Measurements from ENCODE around the gene FAM53B. TPM values are rescaled to one million over a fixed set of nuclear protein-coding genes. Genes with fewer than 3 reads are reported as not detected.
A peak's percentile ranks its signal among the peaks of the same experiment; 100 is the strongest.
"Not testable (repeated sequence)": the region's sequence is repeated elsewhere in the genome, so short reads cannot be mapped to it uniquely, and the experiment has no call there.

FAM53B gene
- total RNA-seq, 1 donor from 2014 or later = 19.3 TPM

- peaks cover 3% of the 10 kb centered on the region for H3K4me1 Mint-ChIP-seq (ENCODE audit: low read depth)
- no peak overlapping the region for H3K27ac Mint-ChIP-seq
Observed at GRCh38 chr10:124621637-124622036, 122.5 kb downstream of the FAM53B start.

DNA sequence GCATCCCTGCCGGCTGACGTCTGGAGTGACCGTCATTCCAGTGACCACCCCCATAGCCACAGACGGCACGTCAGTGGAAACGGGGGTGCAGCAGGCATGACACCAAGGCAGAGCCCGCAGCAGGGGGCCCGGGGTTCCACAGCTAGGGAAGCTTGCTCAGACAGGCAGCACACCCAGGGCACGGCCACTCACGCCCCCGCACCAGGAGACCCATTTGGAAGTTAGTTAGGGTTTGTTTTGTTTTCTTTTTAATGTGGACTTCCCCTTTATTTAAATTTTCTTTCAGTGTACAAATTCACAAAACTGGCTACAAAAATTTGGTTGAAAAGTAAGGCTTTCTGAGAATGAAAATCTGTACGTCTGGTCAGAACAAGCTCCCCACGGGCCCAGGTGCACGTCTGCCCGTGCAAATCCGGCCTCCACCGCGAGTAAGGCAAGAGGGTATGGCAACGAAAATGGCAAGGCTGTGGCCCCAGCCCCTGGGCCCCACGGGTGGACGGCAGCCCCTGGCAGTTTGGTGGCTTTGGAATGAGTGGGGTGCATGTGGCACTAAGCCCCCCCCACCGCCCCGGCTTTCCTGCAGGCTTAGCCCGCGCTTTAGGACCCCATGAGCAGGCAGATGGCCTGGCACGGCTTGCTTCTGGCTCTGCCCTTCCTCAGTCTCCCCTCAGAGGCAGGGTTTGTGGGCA is 124.2 kb downstream of the FAM53B start:
- Mint-ChIP-seq H3K36me3 (ENCODE audit: low read depth) (peaks cover 19% of the 10 kb centered on the region), H3K27me3 (ENCODE audit: low read depth) (peaks cover 10% of the 10 kb centered on the region), H3K27ac (no peak overlapping the region), H3K9me3 (no peaks in the 10 kb centered on the region), H3K4me3 (ENCODE audit: low read depth) (no peak overlapping the region), H3K4me1 (ENCODE audit: low read depth) (peaks cover 3% of the 10 kb centered on the region)
- intact Hi-C loops (cut with micrococcal nuclease) = no loop called here
- no peak for DNase-seq (ENCODE audit: low spot score)

More at GRCh38 chr10:124621637-124622036, 122.5 kb downstream of the FAM53B start:
- H3K27me3 Mint-ChIP-seq (ENCODE audit: low read depth) = peaks cover 9% of the 10 kb centered on the region
- H3K36me3 Mint-ChIP-seq (ENCODE audit: low read depth) = peaks cover 15% of the 10 kb centered on the region
- intact Hi-C loops (cut with micrococcal nuclease) = no loop called here
- DNase-seq (ENCODE audit: low spot score) = no peak
- no peaks in the 10 kb centered on the region for H3K9me3 Mint-ChIP-seq
- H3K4me3 Mint-ChIP-seq (ENCODE audit: low read depth) = no peak overlapping the region

GRCh38 chr10:124619195-124619594 is 125.0 kb downstream of the FAM53B start:
- Mint-ChIP-seq H3K36me3 (ENCODE audit: low read depth) (peaks cover 21% of the 10 kb centered on the region), H3K27me3 (ENCODE audit: low read depth) (peaks cover 12% of the 10 kb centered on the region), H3K9me3 (no peaks in the 10 kb centered on the region), H3K27ac (no peak overlapping the region), H3K4me3 (ENCODE audit: low read depth) (no peak overlapping the region), H3K4me1 (ENCODE audit: low read depth) (peaks cover 5% of the 10 kb centered on the region)
- intact Hi-C loops (cut with micrococcal nuclease) = no loop called here
- no peak for DNase-seq (ENCODE audit: low spot score)

GRCh38 chr10:124618470-124619073 is 125.6 kb downstream of the FAM53B start:
- Mint-ChIP-seq H3K27me3 (ENCODE audit: low read depth) (peaks cover 7% of the 10 kb centered on the region), H3K36me3 (ENCODE audit: low read depth) (peaks cover 21% of the 10 kb centered on the region), H3K4me3 (ENCODE audit: low read depth) (no peak overlapping the region), H3K27ac (no peak overlapping the region), H3K4me1 (ENCODE audit: low read depth) (peaks cover 12% of the 10 kb centered on the region), H3K9me3 (no peaks in the 10 kb centered on the region)
- DNase-seq (ENCODE audit: low spot score) = no peak
- intact Hi-C loops (cut with micrococcal nuclease) = no loop called here

DNA sequence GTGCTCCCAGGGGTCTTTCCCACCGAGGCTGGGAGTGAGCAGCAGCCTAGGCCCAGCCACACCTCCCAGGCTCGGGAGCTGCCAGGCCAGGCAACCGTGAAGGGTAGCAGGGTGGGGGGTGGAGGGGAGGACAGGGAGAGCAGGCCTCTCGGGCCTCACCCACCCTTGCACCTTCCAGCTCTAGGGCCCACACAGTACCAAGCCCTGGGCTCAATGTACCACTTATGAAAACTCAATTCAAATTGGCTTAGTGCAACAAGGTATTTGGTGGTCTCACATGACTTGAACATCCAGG is 127.4 kb downstream of the FAM53B start:
- Mint-ChIP-seq H3K27ac (no peak overlapping the region), H3K9me3 (no peaks in the 10 kb centered on the region), H3K27me3 (ENCODE audit: low read depth) (peaks cover 7% of the 10 kb centered on the region), H3K36me3 (ENCODE audit: low read depth) (peaks cover 16% of the 10 kb centered on the region), H3K4me3 (ENCODE audit: low read depth) (no peak overlapping the region), H3K4me1 (ENCODE audit: low read depth) (peaks cover 21% of the 10 kb centered on the region)
- DNase-seq (ENCODE audit: low spot score) = no peak
- intact Hi-C loops (cut with micrococcal nuclease) = no loop called here

GRCh38 chr10:124616040-124616835 is 127.9 kb downstream of the FAM53B start:
- intact Hi-C loops (cut with micrococcal nuclease) = no loop called here
- H3K27me3 Mint-ChIP-seq (ENCODE audit: low read depth) = peaks cover 7% of the 10 kb centered on the region
- DNase-seq (ENCODE audit: low spot score) = no peak
- H3K4me1 Mint-ChIP-seq (ENCODE audit: low read depth) = peaks cover 23% of the 10 kb centered on the region
- no peak overlapping the region for H3K4me3 Mint-ChIP-seq (ENCODE audit: low read depth)
- peaks cover 16% of the 10 kb centered on the region for H3K36me3 Mint-ChIP-seq (ENCODE audit: low read depth)
- H3K9me3 Mint-ChIP-seq = no peaks in the 10 kb centered on the region
- H3K27ac Mint-ChIP-seq = no peak overlapping the region

DNA sequence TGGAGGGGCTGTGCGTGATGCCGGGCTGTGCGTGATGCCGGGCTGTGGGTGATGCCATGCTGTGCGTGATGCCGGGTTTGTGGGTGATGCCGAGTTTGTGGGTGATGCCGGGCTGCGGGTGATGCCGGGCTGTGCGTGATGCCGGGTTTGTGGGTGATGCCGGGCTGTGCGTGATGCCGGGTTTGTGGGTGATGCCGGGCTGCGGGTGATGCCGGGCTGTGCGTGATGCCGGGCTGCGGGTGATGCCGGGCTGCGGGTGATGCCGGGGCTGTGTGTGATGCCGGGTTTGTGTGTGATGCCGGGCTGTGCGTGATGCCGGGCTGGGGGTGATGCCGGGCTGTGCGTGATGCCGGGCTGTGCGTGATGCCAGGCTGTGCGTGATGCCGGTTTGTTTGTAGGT is 128.9 kb downstream of the FAM53B start:
- intact Hi-C loops (cut with micrococcal nuclease) = no loop called here
- Mint-ChIP-seq H3K9me3 (no peaks in the 10 kb centered on the region), H3K27ac (no peak overlapping the region), H3K4me1 (ENCODE audit: low read depth) (peaks cover 23% of the 10 kb centered on the region), H3K36me3 (ENCODE audit: low read depth) (peaks cover 16% of the 10 kb centered on the region), H3K27me3 (ENCODE audit: low read depth) (peaks cover 7% of the 10 kb centered on the region), H3K4me3 (ENCODE audit: low read depth) (no peak overlapping the region)
- DNase-seq (ENCODE audit: low spot score) = no peak

DNA sequence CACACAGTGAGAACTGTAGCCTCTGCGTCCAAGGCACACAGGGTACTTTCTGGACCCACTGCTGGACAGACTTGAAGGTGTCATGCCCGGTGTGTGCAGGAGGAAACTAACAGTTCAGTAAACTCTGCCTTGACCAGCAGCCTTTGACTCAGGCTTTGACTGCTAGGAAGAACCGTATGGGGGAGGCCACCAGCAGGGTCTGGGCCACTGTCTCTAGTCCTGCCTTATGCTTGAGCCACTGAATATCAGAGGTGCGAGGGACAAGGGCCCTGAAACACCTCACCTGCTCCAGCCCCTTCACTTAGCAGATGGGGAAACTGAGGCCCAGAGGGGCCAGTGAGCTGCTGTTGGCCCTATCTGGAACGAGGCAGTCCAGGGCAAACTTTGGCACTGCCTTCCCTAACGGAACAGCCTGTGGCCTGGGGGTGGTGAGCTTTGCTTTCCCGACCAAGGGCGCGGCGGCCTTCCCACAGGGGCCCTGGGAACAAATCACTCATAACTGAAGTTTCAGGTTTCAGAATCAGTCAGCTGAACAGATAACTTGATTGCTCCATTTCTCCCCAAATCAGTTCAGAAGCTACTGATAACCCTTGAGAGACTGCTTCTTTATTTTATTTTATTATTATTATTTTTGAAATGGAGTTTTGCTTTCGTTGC is 130.0 kb downstream of the FAM53B start:
- DNase-seq (ENCODE audit: low spot score) = peak; percentile 43
- Mint-ChIP-seq H3K36me3 (ENCODE audit: low read depth) (peaks cover 16% of the 10 kb centered on the region), H3K27ac (no peak overlapping the region), H3K9me3 (no peaks in the 10 kb centered on the region), H3K27me3 (ENCODE audit: low read depth) (peaks cover 14% of the 10 kb centered on the region), H3K4me1 (ENCODE audit: low read depth) (peaks cover 23% of the 10 kb centered on the region), H3K4me3 (ENCODE audit: low read depth) (no peak overlapping the region)
- intact Hi-C loops (cut with micrococcal nuclease) = loop anchor here (1.0 kb wide), 2 partner anchors 13 to 75 kb away; no protein-coding TSS in a partner anchor

DNA sequence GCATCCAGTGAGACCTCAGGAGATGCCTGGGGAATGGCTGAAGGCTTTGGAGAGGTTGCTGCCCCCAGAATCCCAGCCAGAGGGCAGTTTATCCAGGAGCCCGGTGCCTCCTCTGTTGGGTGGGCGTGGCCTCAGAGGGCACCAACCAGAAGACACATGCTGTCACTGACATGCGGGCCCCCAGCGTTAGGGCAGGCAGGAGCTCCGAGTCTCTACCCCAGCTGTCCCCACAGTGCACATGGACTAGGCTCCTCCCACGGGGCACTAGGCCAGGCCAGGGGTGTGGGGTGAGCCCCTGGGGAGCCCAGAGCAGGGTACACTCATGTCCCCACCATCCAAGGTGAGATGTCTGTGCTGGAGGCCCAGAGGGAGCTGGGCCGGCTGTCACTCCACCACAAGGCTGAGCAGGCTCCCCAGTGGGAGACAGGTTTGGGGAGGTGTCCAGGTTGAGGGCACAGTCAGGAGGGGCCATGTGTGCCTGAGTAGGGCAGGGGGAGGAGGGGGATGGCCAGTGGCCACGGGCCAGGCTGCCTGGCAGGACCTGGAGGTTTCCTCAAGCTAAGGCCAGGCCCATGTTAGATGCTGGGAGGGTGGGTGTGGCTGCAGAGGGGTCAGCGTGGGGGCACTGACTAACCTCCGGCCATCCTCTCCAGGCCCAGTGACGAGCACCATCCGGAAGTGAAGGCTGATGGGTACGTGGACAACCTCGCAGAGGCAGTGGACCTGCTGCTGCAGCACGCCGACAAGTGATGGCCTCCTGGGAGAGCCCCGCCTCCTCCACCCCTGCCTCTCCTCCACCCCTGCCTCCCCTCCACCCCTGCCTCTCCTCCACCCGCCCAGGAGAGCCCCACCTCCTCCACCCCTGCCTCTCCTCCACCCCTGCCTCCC is 131.3 kb downstream of the FAM53B start:
- Mint-ChIP-seq H3K36me3 (ENCODE audit: low read depth) (peaks cover 11% of the 10 kb centered on the region), H3K27ac (no peak overlapping the region), H3K4me3 (ENCODE audit: low read depth) (no peak overlapping the region), H3K4me1 (ENCODE audit: low read depth) (peaks cover 23% of the 10 kb centered on the region), H3K27me3 (ENCODE audit: low read depth) (peaks cover 14% of the 10 kb centered on the region), H3K9me3 (no peaks in the 10 kb centered on the region)
- DNase-seq (ENCODE audit: low spot score) = no peak
- intact Hi-C loops (cut with micrococcal nuclease) = no loop called here

- H3K4me1 Mint-ChIP-seq (ENCODE audit: low read depth) = peaks cover 23% of the 10 kb centered on the region
- intact Hi-C loops (cut with micrococcal nuclease) = no loop called here
- peaks cover 6% of the 10 kb centered on the region for H3K36me3 Mint-ChIP-seq (ENCODE audit: low read depth)
- H3K9me3 Mint-ChIP-seq = no peaks in the 10 kb centered on the region
- no peak overlapping the region for H3K4me3 Mint-ChIP-seq (ENCODE audit: low read depth)
- DNase-seq (ENCODE audit: low spot score) = no peak
- H3K27ac Mint-ChIP-seq = no peak overlapping the region
- H3K27me3 Mint-ChIP-seq (ENCODE audit: low read depth) = peaks cover 12% of the 10 kb centered on the region
Observed at GRCh38 chr10:124611738-124612137, 132.4 kb downstream of the FAM53B start.

- H3K9me3 Mint-ChIP-seq; intact Hi-C loops (cut with micrococcal nuclease); H3K27ac Mint-ChIP-seq; H3K4me3 Mint-ChIP-seq (ENCODE audit: low read depth); H3K36me3 Mint-ChIP-seq (ENCODE audit: low read depth); DNase-seq (ENCODE audit: low spot score): not testable (repeated sequence)
- Mint-ChIP-seq H3K4me1 (ENCODE audit: low read depth) (peaks cover 23% of the 10 kb centered on the region), H3K27me3 (ENCODE audit: low read depth) (peaks cover 10% of the 10 kb centered on the region)
Observed at GRCh38 chr10:124610851-124611250, 133.3 kb downstream of the FAM53B start.

DNA sequence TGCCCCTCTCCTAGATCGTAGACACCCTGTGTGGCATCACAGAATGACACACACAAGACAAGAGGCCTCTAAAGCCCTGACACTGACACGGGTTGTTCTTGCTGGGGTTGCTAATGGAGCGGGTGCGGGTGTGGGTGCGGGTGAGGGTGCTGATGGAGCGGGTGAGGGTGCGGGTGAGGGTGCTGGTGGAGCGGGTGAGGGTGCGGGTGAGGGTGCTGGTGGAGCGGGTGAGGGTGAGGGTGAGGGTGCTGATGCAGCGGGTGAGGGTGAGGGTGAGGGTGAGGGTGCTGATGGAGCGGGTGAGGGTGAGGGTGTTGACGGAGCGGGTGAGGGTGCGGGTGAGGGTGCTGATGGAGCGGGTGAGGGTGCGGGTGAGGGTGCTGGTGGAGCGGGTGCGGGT is 134.0 kb downstream of the FAM53B start:
- H3K9me3 Mint-ChIP-seq; DNase-seq (ENCODE audit: low spot score); H3K36me3 Mint-ChIP-seq (ENCODE audit: low read depth); H3K27ac Mint-ChIP-seq; H3K4me3 Mint-ChIP-seq (ENCODE audit: low read depth); intact Hi-C loops (cut with micrococcal nuclease): not testable (repeated sequence)
- H3K27me3 Mint-ChIP-seq (ENCODE audit: low read depth) = peaks cover 10% of the 10 kb centered on the region
- H3K4me1 Mint-ChIP-seq (ENCODE audit: low read depth) = peaks cover 20% of the 10 kb centered on the region
